Subcutaneous abdominal adipose tissue (tissue), 5 donors: Measurements from ENCODE around the gene FLOT2.

ENCODE experiments used
- H3K27ac ChIP-seq: one replicate; pipeline ENCODE4 v1.7.0; 2013; ENCODE audit warnings: low read depth, mild to moderate bottlenecking, inconsistent platforms, low read length, moderate library complexity
- H3K27me3 ChIP-seq, 5 donors: one replicate each; pipeline ENCODE4 v1.7.0; 2013; ENCODE audit warnings: low read length in 5 of 5, inconsistent platforms in 1 of 5; ENCODE audit not compliant: control insufficient read depth in 5 of 5, insufficient read depth in 4 of 5
- H3K36me3 ChIP-seq, 5 donors: one replicate each; pipeline ENCODE4 v1.7.0; 2013; ENCODE audit warnings: low read length in 5 of 5; ENCODE audit not compliant: control insufficient read depth in 5 of 5, insufficient read depth in 5 of 5
- H3K4me1 ChIP-seq, 5 donors: one replicate each; pipeline ENCODE4 v1.7.0; 2013; ENCODE audit warnings: low read length in 5 of 5, mild to moderate bottlenecking in 3 of 5, moderate library complexity in 1 of 5; ENCODE audit not compliant: control insufficient read depth in 5 of 5, insufficient read depth in 5 of 5
- H3K4me3 ChIP-seq, 5 donors: one replicate each; pipeline ENCODE4 v1.7.0; 2013; ENCODE audit warnings: low read length in 5 of 5, low read depth in 1 of 5
- H3K9ac ChIP-seq, 5 donors: one replicate each; pipeline ENCODE4 v1.7.0; 2013; ENCODE audit warnings: low read length in 5 of 5, mild to moderate bottlenecking in 4 of 5, moderate library complexity in 3 of 5
- H3K9me3 ChIP-seq, 5 donors: one replicate each; pipeline ENCODE4 v1.7.0; 2013; ENCODE audit warnings: low read length in 5 of 5; ENCODE audit not compliant: control insufficient read depth in 5 of 5
- donor health status: healthy.
- donor health status: healthy.
- donor health status: healthy.
- donor health status: healthy.
- donor health status: healthy.

The FLOT2 gene

DNA sequence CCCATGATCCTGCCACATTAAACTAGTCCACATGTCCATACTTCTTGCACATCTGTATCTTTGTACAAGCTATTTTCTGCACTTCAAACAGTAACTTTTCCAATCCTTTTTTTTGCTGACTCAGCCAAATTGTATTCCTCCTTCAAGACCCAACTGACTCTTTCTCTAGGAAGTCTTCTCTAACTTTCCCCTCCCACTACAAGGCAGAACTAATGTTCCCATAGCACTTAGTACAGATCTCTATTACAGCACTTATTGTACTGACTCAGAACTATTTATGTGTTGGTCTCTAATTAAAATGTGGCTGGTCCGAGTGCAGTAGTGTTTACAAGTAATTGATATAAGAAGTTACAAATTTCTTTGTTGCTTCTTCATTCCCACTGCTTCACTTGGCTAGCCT is 63.1 kb downstream of the FLOT2 start:
- Histone ChIP-seq H3K9me3 (no peaks in the 10 kb centered on the region), H3K27me3 (no peaks in the 10 kb centered on the region), H3K27ac (no peak overlapping the region), H3K36me3 (peaks cover 0 to 3% (median 0%) of the 10 kb centered on the region in 5 donors), H3K9ac (no peak overlapping the region), H3K4me1 (peaks cover 0 to 5% (median 0%) of the 10 kb centered on the region in 5 donors), H3K4me3 (no peak overlapping the region)
